Stimulated activated naive CD4-positive, alpha-beta T cell treated with Interleukin-2 at 50 U/mL for 16 hours (primary cell): ENCODE data around the gene PGLYRP4.

Source experiments
- DNase-seq: peaks from one replicate; lab custom pipeline; 2025; lab: John Stamatoyannopoulos, UW

Gene PGLYRP4

GRCh38 chr1:153288634-153289275 is 59.9 kb downstream of the PGLYRP4 start:
- no peak for DNase-seq
